ENCODE data around the gene ACTN1.

ACTN1 gene

GRCh38 chr14:68921666-68922065 is 57.4 kb downstream of the ACTN1 start:
- H3K4me3 ChIP-seq (ENCODE audit: low read depth in 1 of 2, low read length in 2 of 2), result no peak overlapping the region
- peaks cover 4 to 32% of the 10 kb centered on the region in 2 donors for H3K36me3 ChIP-seq (ENCODE audit: control insufficient read depth in 1 of 2, insufficient read depth in 2 of 2, low read length in 2 of 2)
- H3K4me1 ChIP-seq (ENCODE audit: control insufficient read depth in 1 of 2, insufficient read depth in 2 of 2, low read length in 2 of 2), result no peaks in the 10 kb centered on the region
- no peaks in the 10 kb centered on the region for H3K27me3 ChIP-seq (ENCODE audit: control insufficient read depth in 1 of 2, insufficient read depth in 2 of 2, low read length in 2 of 2)
- peaks cover 4 to 5% of the 10 kb centered on the region in 2 donors for H3K9me3 ChIP-seq (ENCODE audit: control insufficient read depth in 1 of 2, low read length in 2 of 2)
- no peak overlapping the region for H3K27ac ChIP-seq (ENCODE audit: low read depth, low read length)
- no peak overlapping the region for H3K9ac ChIP-seq (ENCODE audit: low read depth in 1 of 2, low read length in 2 of 2)

GRCh38 chr14:68921049-68921448 is 58.1 kb downstream of the ACTN1 start:
- no peak overlapping the region for H3K9ac ChIP-seq (ENCODE audit: low read depth in 1 of 2, low read length in 2 of 2)
- peaks cover 0 to 1% of the 10 kb centered on the region in 2 donors for H3K9me3 ChIP-seq (ENCODE audit: control insufficient read depth in 1 of 2, low read length in 2 of 2)
- no peaks in the 10 kb centered on the region for H3K27me3 ChIP-seq (ENCODE audit: control insufficient read depth in 1 of 2, insufficient read depth in 2 of 2, low read length in 2 of 2)
- no peaks in the 10 kb centered on the region for H3K4me1 ChIP-seq (ENCODE audit: control insufficient read depth in 1 of 2, insufficient read depth in 2 of 2, low read length in 2 of 2)
- H3K4me3 ChIP-seq (ENCODE audit: low read depth in 1 of 2, low read length in 2 of 2), result no peak overlapping the region
- H3K27ac ChIP-seq (ENCODE audit: low read depth, low read length), result no peak overlapping the region
- H3K36me3 ChIP-seq (ENCODE audit: control insufficient read depth in 1 of 2, insufficient read depth in 2 of 2, low read length in 2 of 2), result peaks cover 4 to 37% of the 10 kb centered on the region in 2 donors

- no peak overlapping the region for H3K9ac ChIP-seq (ENCODE audit: low read depth in 1 of 2, low read length in 2 of 2)
- no peak overlapping the region for H3K27ac ChIP-seq (ENCODE audit: low read depth, low read length)
- H3K4me1 ChIP-seq (ENCODE audit: control insufficient read depth in 1 of 2, insufficient read depth in 2 of 2, low read length in 2 of 2), result no peaks in the 10 kb centered on the region
- no peak overlapping the region for H3K4me3 ChIP-seq (ENCODE audit: low read depth in 1 of 2, low read length in 2 of 2)
- peaks cover 4 to 26% of the 10 kb centered on the region in 2 donors for H3K36me3 ChIP-seq (ENCODE audit: control insufficient read depth in 1 of 2, insufficient read depth in 2 of 2, low read length in 2 of 2)
- H3K27me3 ChIP-seq (ENCODE audit: control insufficient read depth in 1 of 2, insufficient read depth in 2 of 2, low read length in 2 of 2), result no peaks in the 10 kb centered on the region
- H3K9me3 ChIP-seq (ENCODE audit: control insufficient read depth in 1 of 2, low read length in 2 of 2), result no peaks in the 10 kb centered on the region
Measured at GRCh38 chr14:68919129-68919927, 59.8 kb downstream of the ACTN1 start.

- no peak overlapping the region for H3K27ac ChIP-seq (ENCODE audit: low read depth, low read length)
Measured at GRCh38 chr14:68918612-68919011, 60.5 kb downstream of the ACTN1 start.

GRCh38 chr14:68916358-68916941 is 62.7 kb downstream of the ACTN1 start:
- H3K27ac ChIP-seq (ENCODE audit: low read depth, low read length), result no peak overlapping the region
- H3K4me3 ChIP-seq (ENCODE audit: low read depth in 1 of 2, low read length in 2 of 2), result no peak overlapping the region

More at GRCh38 chr14:68918612-68919011, 60.5 kb downstream of the ACTN1 start:
- Histone ChIP-seq H3K36me3 (ENCODE audit: control insufficient read depth in 1 of 2, insufficient read depth in 2 of 2, low read length in 2 of 2) (peaks cover 4 to 26% of the 10 kb centered on the region in 2 donors), H3K4me3 (ENCODE audit: low read depth in 1 of 2, low read length in 2 of 2) (no peak overlapping the region), H3K9ac (ENCODE audit: low read depth in 1 of 2, low read length in 2 of 2) (no peak overlapping the region), H3K4me1 (ENCODE audit: control insufficient read depth in 1 of 2, insufficient read depth in 2 of 2, low read length in 2 of 2) (no peaks in the 10 kb centered on the region), H3K9me3 (ENCODE audit: control insufficient read depth in 1 of 2, low read length in 2 of 2) (no peaks in the 10 kb centered on the region), H3K27me3 (ENCODE audit: control insufficient read depth in 1 of 2, insufficient read depth in 2 of 2, low read length in 2 of 2) (no peaks in the 10 kb centered on the region)

GRCh38 chr14:68913516-68913915 is 65.6 kb downstream of the ACTN1 start:
- Histone ChIP-seq H3K27ac (ENCODE audit: low read depth, low read length) (no peak overlapping the region), H3K4me3 (ENCODE audit: low read depth in 1 of 2, low read length in 2 of 2) (no peak overlapping the region), H3K9ac (ENCODE audit: low read depth in 1 of 2, low read length in 2 of 2) (no peak overlapping the region), H3K27me3 (ENCODE audit: control insufficient read depth in 1 of 2, insufficient read depth in 2 of 2, low read length in 2 of 2) (no peaks in the 10 kb centered on the region), H3K9me3 (ENCODE audit: control insufficient read depth in 1 of 2, low read length in 2 of 2) (no peaks in the 10 kb centered on the region), H3K4me1 (ENCODE audit: control insufficient read depth in 1 of 2, insufficient read depth in 2 of 2, low read length in 2 of 2) (no peaks in the 10 kb centered on the region), H3K36me3 (ENCODE audit: control insufficient read depth in 1 of 2, insufficient read depth in 2 of 2, low read length in 2 of 2) (peaks cover 0 to 18% of the 10 kb centered on the region in 2 donors)

More at GRCh38 chr14:68916358-68916941, 62.7 kb downstream of the ACTN1 start:
- Histone ChIP-seq H3K9ac (ENCODE audit: low read depth in 1 of 2, low read length in 2 of 2) (no peak overlapping the region), H3K36me3 (ENCODE audit: control insufficient read depth in 1 of 2, insufficient read depth in 2 of 2, low read length in 2 of 2) (peaks cover 4 to 26% of the 10 kb centered on the region in 2 donors), H3K27me3 (ENCODE audit: control insufficient read depth in 1 of 2, insufficient read depth in 2 of 2, low read length in 2 of 2) (no peaks in the 10 kb centered on the region), H3K4me1 (ENCODE audit: control insufficient read depth in 1 of 2, insufficient read depth in 2 of 2, low read length in 2 of 2) (no peaks in the 10 kb centered on the region), H3K9me3 (ENCODE audit: control insufficient read depth in 1 of 2, low read length in 2 of 2) (no peaks in the 10 kb centered on the region)

- no peaks in the 10 kb centered on the region for H3K4me1 ChIP-seq (ENCODE audit: control insufficient read depth in 1 of 2, insufficient read depth in 2 of 2, low read length in 2 of 2)
- H3K27me3 ChIP-seq (ENCODE audit: control insufficient read depth in 1 of 2, insufficient read depth in 2 of 2, low read length in 2 of 2), result no peaks in the 10 kb centered on the region
- H3K9me3 ChIP-seq (ENCODE audit: control insufficient read depth in 1 of 2, low read length in 2 of 2), result no peaks in the 10 kb centered on the region
- H3K9ac ChIP-seq (ENCODE audit: low read depth in 1 of 2, low read length in 2 of 2), result no peak overlapping the region
- H3K4me3 ChIP-seq (ENCODE audit: low read depth in 1 of 2, low read length in 2 of 2), result no peak overlapping the region
- no peak overlapping the region for H3K27ac ChIP-seq (ENCODE audit: low read depth, low read length)
- H3K36me3 ChIP-seq (ENCODE audit: control insufficient read depth in 1 of 2, insufficient read depth in 2 of 2, low read length in 2 of 2), result peaks cover 0 to 18% of the 10 kb centered on the region in 2 donors
Measured at GRCh38 chr14:68911594-68912227, 67.4 kb downstream of the ACTN1 start.

- no peak overlapping the region for H3K9ac ChIP-seq (ENCODE audit: low read depth in 1 of 2, low read length in 2 of 2)
- no peak overlapping the region for H3K4me3 ChIP-seq (ENCODE audit: low read depth in 1 of 2, low read length in 2 of 2)
- H3K4me1 ChIP-seq (ENCODE audit: control insufficient read depth in 1 of 2, insufficient read depth in 2 of 2, low read length in 2 of 2), result no peaks in the 10 kb centered on the region
- H3K9me3 ChIP-seq (ENCODE audit: control insufficient read depth in 1 of 2, low read length in 2 of 2), result no peaks in the 10 kb centered on the region
- H3K27me3 ChIP-seq (ENCODE audit: control insufficient read depth in 1 of 2, insufficient read depth in 2 of 2, low read length in 2 of 2), result no peaks in the 10 kb centered on the region
- H3K27ac ChIP-seq (ENCODE audit: low read depth, low read length), result no peak overlapping the region
- H3K36me3 ChIP-seq (ENCODE audit: control insufficient read depth in 1 of 2, insufficient read depth in 2 of 2, low read length in 2 of 2), result peaks cover 0 to 14% of the 10 kb centered on the region in 2 donors
Measured at GRCh38 chr14:68910540-68910939, 68.6 kb downstream of the ACTN1 start.

GRCh38 chr14:68908803-68909202 is 70.3 kb downstream of the ACTN1 start:
- H3K9ac ChIP-seq (ENCODE audit: low read depth in 1 of 2, low read length in 2 of 2), result no peak overlapping the region
- no peaks in the 10 kb centered on the region for H3K9me3 ChIP-seq (ENCODE audit: control insufficient read depth in 1 of 2, low read length in 2 of 2)
- no peak overlapping the region for H3K27ac ChIP-seq (ENCODE audit: low read depth, low read length)
- peaks cover 15 to 32% of the 10 kb centered on the region in 2 donors for H3K36me3 ChIP-seq (ENCODE audit: control insufficient read depth in 1 of 2, insufficient read depth in 2 of 2, low read length in 2 of 2)
- no peaks in the 10 kb centered on the region for H3K27me3 ChIP-seq (ENCODE audit: control insufficient read depth in 1 of 2, insufficient read depth in 2 of 2, low read length in 2 of 2)
- H3K4me3 ChIP-seq (ENCODE audit: low read depth in 1 of 2, low read length in 2 of 2), result no peak overlapping the region
- no peaks in the 10 kb centered on the region for H3K4me1 ChIP-seq (ENCODE audit: control insufficient read depth in 1 of 2, insufficient read depth in 2 of 2, low read length in 2 of 2)

GRCh38 chr14:68908201-68908600 is 70.9 kb downstream of the ACTN1 start:
- Histone ChIP-seq H3K4me3 (ENCODE audit: low read depth in 1 of 2, low read length in 2 of 2) (no peak overlapping the region), H3K27me3 (ENCODE audit: control insufficient read depth in 1 of 2, insufficient read depth in 2 of 2, low read length in 2 of 2) (no peaks in the 10 kb centered on the region), H3K4me1 (ENCODE audit: control insufficient read depth in 1 of 2, insufficient read depth in 2 of 2, low read length in 2 of 2) (no peaks in the 10 kb centered on the region), H3K9ac (ENCODE audit: low read depth in 1 of 2, low read length in 2 of 2) (no peak overlapping the region), H3K27ac (ENCODE audit: low read depth, low read length) (no peak overlapping the region), H3K36me3 (ENCODE audit: control insufficient read depth in 1 of 2, insufficient read depth in 2 of 2, low read length in 2 of 2) (peaks cover 17 to 33% of the 10 kb centered on the region in 2 donors), H3K9me3 (ENCODE audit: control insufficient read depth in 1 of 2, low read length in 2 of 2) (no peaks in the 10 kb centered on the region)
